K562 (cell line): ENCODE measurements around the gene PKD2. TPM values are rescaled to one million over a fixed set of nuclear protein-coding genes. Genes with fewer than 3 reads are reported as not detected.

ENCODE experiments used
- ATAC-seq: fragments of 200-7000 bp; cut with Tn5 transposase; 3 replicates; pipeline ENCODE4 v1.9.1; 2020; ENCODE audit warnings: moderate library complexity
- BruUV-seq: library from RNA; stranded (reverse); fragments of 400-500 nt; replicated peaks from 2 replicates; lab custom pipeline; 2021; lab: Mats Ljungman, UMichigan
- CTCF ChIA-PET: fragments of 300-600 bp; formaldehyde crosslinking; extraction: SDS; loops from one replicate; lab custom pipeline; 2021; ENCODE audit warnings: low intra/inter-chr PET ratio; lab: Yijun Ruan, JAX
- POLR2A ChIA-PET: fragments of 300-600, 350-650 bp; sonication (Branson Sonifier 250); formaldehyde crosslinking; extraction: SDS; loops from one replicate; lab custom pipeline; 2021; ENCODE audit warnings: antibody characterized with exemption, inconsistent platforms; lab: Yijun Ruan, JAX
- DNase-seq, 4 experiments: peaks; one replicate each; pipeline versions ENCODE4 v3.0.0 to v3.0.0-alpha.2; 2011 to 2018; ENCODE audit warnings: low spot score in 3 of 4, mixed read lengths in 3 of 4; ENCODE audit errors: extremely low read depth in 1 of 4
- FAIRE-seq: peaks from 2 replicates; lab custom pipeline; 2011; peaks lifted over from hg19 to GRCh38; lab: Jason Lieb, UNC
- H2AFZ ChIP-seq: 2 replicates; pipeline ENCODE4 v1.6.0; 2011; ENCODE audit warnings: low read depth, low read length, control low read depth, inconsistent platforms
- H3K27ac ChIP-seq: fragments of 200-600 bp; 3 replicates; pipeline ENCODE4 v1.8.0; 2011; ENCODE audit warnings: low read depth, mild to moderate bottlenecking, control low read depth, inconsistent platforms, low read length, moderate library complexity, mixed read lengths; ENCODE audit errors: extremely low read depth
- H3K27me3 ChIP-seq, 2 experiments: fragments of 300-600 bp in 1 of 2; 2 replicates in 1 of 2; 3 replicates in 1 of 2; pipeline versions ENCODE4 v1.6.0 to v1.8.0; 2011; ENCODE audit warnings: inconsistent platforms in 2 of 2, low read length in 2 of 2, mild to moderate bottlenecking in 1 of 2, mixed read lengths in 1 of 2, moderate library complexity in 1 of 2; ENCODE audit not compliant: control insufficient read depth in 2 of 2, insufficient read depth in 2 of 2
- H3K36me3 ChIP-seq: fragments of 300-600 bp; 3 replicates; pipeline ENCODE4 v1.8.0; 2011; ENCODE audit warnings: mild to moderate bottlenecking, low read length, inconsistent platforms; ENCODE audit not compliant: control insufficient read depth, insufficient read depth
- H3K4me1 ChIP-seq, 2 experiments: fragments of 200-600 bp in 1 of 2; replicated peaks in 1 of 2; 2 replicates in 1 of 2; 3 replicates in 1 of 2; pipeline versions ENCODE4 v1.5.1 to v1.8.0; 2011; ENCODE audit warnings: inconsistent platforms in 2 of 2, low read length in 2 of 2, mild to moderate bottlenecking in 1 of 2, mixed read lengths in 1 of 2, moderate library complexity in 1 of 2; ENCODE audit not compliant: control insufficient read depth in 2 of 2, insufficient read depth in 2 of 2
- H3K4me2 ChIP-seq: 2 replicates; pipeline ENCODE4 v1.6.1; 2011; ENCODE audit warnings: low read length, control low read depth, inconsistent platforms, mixed read lengths; ENCODE audit not compliant: insufficient read depth
- H3K4me3 ChIP-seq: fragments of 200-600 bp; sonication (generic), shearing (Covaris generic); 2 replicates; pipeline ENCODE4 v1.5.1; 2016; ENCODE audit warnings: control low read depth, inconsistent platforms
- H3K79me2 ChIP-seq: fragments of 200-600 bp; 3 replicates; pipeline ENCODE4 v1.8.0; 2011; ENCODE audit warnings: low read length, inconsistent platforms; ENCODE audit not compliant: control insufficient read depth, insufficient read depth
- H3K9ac ChIP-seq, 2 experiments: 2 replicates each; pipeline versions ENCODE4 v1.6.0 to v1.6.1; 2011; ENCODE audit warnings: low read depth in 2 of 2, low read length in 2 of 2, control low read depth in 1 of 2, inconsistent platforms in 1 of 2, mild to moderate bottlenecking in 1 of 2, mixed read lengths in 1 of 2; ENCODE audit not compliant: insufficient read depth in 1 of 2
- H3K9me1 ChIP-seq: one replicate; pipeline ENCODE4 v1.6.0; 2011; ENCODE audit warnings: inconsistent platforms, mild to moderate bottlenecking, low read length, moderate library complexity; ENCODE audit not compliant: control insufficient read depth, insufficient read depth
- H3K9me3 ChIP-seq: replicated peaks from 2 replicates; pipeline ENCODE4 v1.5.1; 2011; ENCODE audit warnings: low read depth, low read length, inconsistent platforms; ENCODE audit not compliant: control insufficient read depth, insufficient read depth
- H4K20me1 ChIP-seq: replicated peaks from 2 replicates; pipeline ENCODE4 v1.6.1; 2011; ENCODE audit warnings: low read length, inconsistent platforms, mixed read lengths; ENCODE audit not compliant: control insufficient read depth, insufficient read depth
- BCOR ChIP-seq: fragments of 450-650 bp; IDR thresholded peaks from 2 replicates; pipeline ENCODE4 v1.6.1; 2016
- GATAD2B ChIP-seq: fragments of 450-650 bp; IDR thresholded peaks from 2 replicates; pipeline ENCODE4 v1.6.1; 2017; ENCODE audit warnings: mild to moderate bottlenecking, borderline replicate concordance
- RB1 ChIP-seq: fragments of 450-650 bp; IDR thresholded peaks from 2 replicates; pipeline ENCODE4 v1.6.1; 2017; ENCODE audit warnings: low read depth, mild to moderate bottlenecking
- SAFB2 ChIP-seq: fragments of 200-400 bp; formaldehyde crosslinking; IDR thresholded peaks from 2 replicates; pipeline ENCODE4 v1.6.1; 2018; ENCODE audit warnings: borderline replicate concordance, low read length, low read depth, moderate library complexity; ENCODE audit not compliant: severe bottlenecking
- SOX6 ChIP-seq: fragments of 450-650 bp; IDR thresholded peaks from 2 replicates; pipeline ENCODE4 v1.6.1; 2014; ENCODE audit warnings: mild to moderate bottlenecking
- ZNF232 ChIP-seq: sonication (generic); formaldehyde crosslinking; IDR thresholded peaks from 2 replicates; pipeline ENCODE4 v1.8.0; 2022; ENCODE audit warnings: mild to moderate bottlenecking, missing genetic modification reagents
- ZNF584 ChIP-seq: fragments of 200-800 bp; sonication (Bioruptor generic); IDR thresholded peaks from 2 replicates; pipeline ENCODE4 v1.6.1; 2016; ENCODE audit warnings: low read depth, mild to moderate bottlenecking, missing genetic modification characterization, missing compliant biosample characterization
- WGBS: fragments of 100-300 bp; shearing (Covaris generic); methylation state at CpG from one replicate; pipeline ENCODE4 v1.1.6; 2016; ENCODE audit warnings: low coverage, mixed read lengths; ENCODE audit not compliant: insufficient coverage; ENCODE audit errors: missing lambda C conversion rate; 5-methylcytosine and 5-hydroxymethylcytosine counted together
- in situ Hi-C: fragments of 300-500 bp; cut with MboI; formaldehyde crosslinking; loops from 4 replicates; pipeline ENCODE4 v1.15.0; 2018; ENCODE audit warnings: inconsistent platforms, mixed read lengths
- intact Hi-C: fragments of 100-400 bp; cut with micrococcal nuclease; formaldehyde crosslinking; loops from 2 replicates; pipeline ENCODE4 v1.14.2; 2022
- polyA plus RNA-seq, 8 experiments: library from polyadenylated mRNA; depleted of rRNA in 4 of 8; stranded (reverse) in 5 of 8; unstranded in 3 of 8; fragments of >200 nt; fragmentation: Nextera tagmentation in 2 of 8; fragmentation: Illumina TruSeq in 1 of 8; extraction: Ambion mirVana in 2 of 8; extraction: Trizol in 1 of 8; gene quantifications; 2 replicates each; pipeline versions ENCODE4 v1.2.1 to v1.2.3, GENCODE V29; 2011 to 2014; ENCODE audit warnings: inconsistent platforms in 1 of 8, missing spikeins in 1 of 8
- total RNA-seq, 7 experiments: library from RNA; depleted of rRNA in 6 of 7; stranded (reverse); fragments of >200 nt in 6 of 7; fragmentation: Illumina TruSeq in 2 of 7; extraction: Trizol in 2 of 7; gene quantifications; 2 replicates each; pipeline versions ENCODE4 v1.2.1 to v1.2.3, GENCODE V29; 2011 to 2021; ENCODE audit warnings: low replicate concordance in 1 of 7

Gene PKD2
- total and polyA plus RNA-seq, 9 of the 15 experiments (the other 6 are each of a cell fraction or from before 2014, with no cell fraction given) = 0.11 to 1.2 (median 0.47) TPM

- Histone ChIP-seq H3K4me1 (no peaks in the 10 kb centered on the region), H3K4me3 (no peak overlapping the region), H2AFZ (no peak overlapping the region), H3K27me3 (no peaks in the 10 kb centered on the region; a peak in 1 of 5 replicates), H3K27ac (no peak overlapping the region), H4K20me1 (no peaks in the 10 kb centered on the region), H3K79me2 (no peaks in the 10 kb centered on the region), H3K36me3 (no peaks in the 10 kb centered on the region), H3K9me1 (no peaks in the 10 kb centered on the region), H3K4me2 (no peak overlapping the region), H3K9ac (no peak overlapping the region), H3K9me3 (no peaks in the 10 kb centered on the region)
- CTCF ChIA-PET = no interaction called here
- no peak for DNase-seq
- TF ChIP-seq ZNF232 (CRISPR knock-in tag) (no peak), GATAD2B (no peak), RB1 (no peak)
- no TSS peak for BruUV-seq
- FAIRE-seq = no peak
- WGBS = 0% methylated on average over 8 of the region's 8 CpGs
- intact Hi-C loops = no loop called here
- no peak for ATAC-seq
- in situ Hi-C loops = no loop called here
- POLR2A ChIA-PET = no interaction called here
Measured at GRCh38 chr4:87981486-87981885, 25.9 kb upstream of the PKD2 start.

- Histone ChIP-seq H4K20me1 (no peaks in the 10 kb centered on the region), H3K9me1 (no peaks in the 10 kb centered on the region), H3K27me3 (no peaks in the 10 kb centered on the region; a peak in 1 of 5 replicates), H3K9me3 (no peaks in the 10 kb centered on the region), H3K36me3 (no peaks in the 10 kb centered on the region), H3K27ac (no peak overlapping the region), H3K4me3 (no peak overlapping the region), H3K4me2 (no peak overlapping the region), H3K9ac (no peak overlapping the region), H2AFZ (no peak overlapping the region), H3K4me1 (no peaks in the 10 kb centered on the region), H3K79me2 (no peaks in the 10 kb centered on the region)
- intact Hi-C loops (no loop called here), in situ Hi-C loops (no loop called here)
- no peak for DNase-seq
- ATAC-seq = no peak
- CTCF ChIA-PET = no interaction called here
- no peak for FAIRE-seq
- WGBS = 0% methylated on average over 1 of the region's 1 CpG
- TF ChIP-seq SAFB2 (no peak), SOX6 (no peak), BCOR (no peak), ZNF584 (CRISPR knock-in tag) (no peak)
- POLR2A ChIA-PET = no interaction called here
- no TSS peak for BruUV-seq
Measured at GRCh38 chr4:87982036-87982435, 25.4 kb upstream of the PKD2 start.
